Upper lobe of left lung (tissue), 4 donors: ENCODE data around the gene FEM1A.

ENCODE experiments used
- EP300 ChIP-seq, 4 donors: sonication (generic); formaldehyde crosslinking; IDR thresholded peaks; one replicate each; pipeline ENCODE4 v1.5.1; 2017; ENCODE audit warnings: antibody characterized with exemption in 4 of 4, control low read depth in 2 of 4
- POLR2A ChIP-seq, 4 donors: fragments of 450-650 bp; IDR thresholded peaks; one replicate each; pipeline ENCODE4 v1.5.1; 2016 to 2017; ENCODE audit warnings: antibody characterized with exemption in 4 of 4, mild to moderate bottlenecking in 2 of 4
- TF ChIP-seq, protein P1 (sequence below), 6 experiments: fragments of 450-650 bp in 4 of 6; fragments of 200-600 bp in 2 of 6; sonication (generic) in 2 of 6; IDR thresholded peaks; one replicate each; pipeline ENCODE4 v1.5.1; 2016 to 2019; ENCODE audit warnings: antibody characterized with exemption in 6 of 6

DNA sequence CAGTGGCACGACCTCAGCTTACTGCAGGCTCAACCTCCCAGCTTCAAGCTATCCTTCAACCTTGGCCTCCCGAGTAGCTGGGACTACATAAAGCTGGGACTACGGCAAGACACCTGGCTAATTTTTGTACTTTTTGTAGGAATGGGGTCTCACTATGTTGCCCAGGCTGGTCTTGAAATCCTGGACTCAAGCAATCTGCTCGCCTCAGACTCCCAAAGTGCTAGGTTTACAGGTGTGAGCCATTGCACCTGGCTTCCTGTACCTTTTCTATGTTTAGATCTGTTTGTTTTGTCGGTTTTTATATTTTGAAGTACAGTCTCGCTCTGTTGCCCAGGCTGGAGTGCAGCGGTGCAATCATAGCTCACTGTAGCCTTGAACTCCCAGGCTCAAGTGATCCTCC is 57.5 kb downstream of the FEM1A start:
- TF ChIP-seq POLR2A (IDR thresholded peaks at IDR 0.05) (no peak), EP300 (IDR thresholded peaks at IDR 0.05) (no peak)
- TF ChIP-seq, protein P1, sequence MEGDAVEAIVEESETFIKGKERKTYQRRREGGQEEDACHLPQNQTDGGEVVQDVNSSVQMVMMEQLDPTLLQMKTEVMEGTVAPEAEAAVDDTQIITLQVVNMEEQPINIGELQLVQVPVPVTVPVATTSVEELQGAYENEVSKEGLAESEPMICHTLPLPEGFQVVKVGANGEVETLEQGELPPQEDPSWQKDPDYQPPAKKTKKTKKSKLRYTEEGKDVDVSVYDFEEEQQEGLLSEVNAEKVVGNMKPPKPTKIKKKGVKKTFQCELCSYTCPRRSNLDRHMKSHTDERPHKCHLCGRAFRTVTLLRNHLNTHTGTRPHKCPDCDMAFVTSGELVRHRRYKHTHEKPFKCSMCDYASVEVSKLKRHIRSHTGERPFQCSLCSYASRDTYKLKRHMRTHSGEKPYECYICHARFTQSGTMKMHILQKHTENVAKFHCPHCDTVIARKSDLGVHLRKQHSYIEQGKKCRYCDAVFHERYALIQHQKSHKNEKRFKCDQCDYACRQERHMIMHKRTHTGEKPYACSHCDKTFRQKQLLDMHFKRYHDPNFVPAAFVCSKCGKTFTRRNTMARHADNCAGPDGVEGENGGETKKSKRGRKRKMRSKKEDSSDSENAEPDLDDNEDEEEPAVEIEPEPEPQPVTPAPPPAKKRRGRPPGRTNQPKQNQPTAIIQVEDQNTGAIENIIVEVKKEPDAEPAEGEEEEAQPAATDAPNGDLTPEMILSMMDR (IDR thresholded peaks at IDR 0.05): no peak
